IMR-90 (cell line): ENCODE results near the gene SARS2. TPM values are rescaled to one million over a fixed set of nuclear protein-coding genes. Genes with fewer than 3 reads are reported as not detected.

ENCODE experiments used
- ATAC-seq: fragments of 200-7000 bp; cut with Tn5 transposase; 2 replicates; pipeline ENCODE4 v1.9.1; 2020; ENCODE audit warnings: low read depth, mild to moderate bottlenecking, moderate library complexity
- BruUV-seq: library from RNA; stranded (reverse); fragments of 400-500 nt; replicated peaks from 2 replicates; lab custom pipeline; 2021; lab: Mats Ljungman, UMichigan
- CTCF ChIA-PET: fragments of 300-600 bp; formaldehyde crosslinking; extraction: SDS; loops from one replicate; lab custom pipeline; 2021; ENCODE audit warnings: antibody characterized with exemption; lab: Yijun Ruan, JAX
- POLR2A ChIA-PET: fragments of 300-600 bp; sonication (Branson Sonifier 250); formaldehyde crosslinking; loops from one replicate; lab custom pipeline; 2022; ENCODE audit warnings: antibody characterized with exemption; ENCODE audit not compliant: unreplicated experiment; lab: Charles Lee
- DNase-seq: peaks from one replicate; pipeline ENCODE4 v3.0.0; 2013
- H2AFZ ChIP-seq: replicated peaks from 2 replicates; pipeline ENCODE3; 2013; ENCODE audit warnings: low read length, mild to moderate bottlenecking; ENCODE audit not compliant: poor library complexity
- H2AK5ac ChIP-seq: 2 replicates; pipeline ENCODE4 v1.6.1; 2013; ENCODE audit warnings: low read depth, low read length, inconsistent platforms
- H2AK9ac ChIP-seq: replicated peaks from 2 replicates; pipeline ENCODE3; 2013; ENCODE audit warnings: mild to moderate bottlenecking, low read depth, low read length, moderate library complexity; ENCODE audit not compliant: poor library complexity
- H2BK120ac ChIP-seq: 2 replicates; pipeline ENCODE4 v1.6.1; 2013; ENCODE audit warnings: low read depth, low read length, inconsistent platforms
- H2BK15ac ChIP-seq: 3 replicates; pipeline ENCODE4 v1.6.1; 2013; ENCODE audit warnings: low read depth, low read length, inconsistent platforms
- H2BK20ac ChIP-seq: 2 replicates; pipeline ENCODE4 v1.6.1; 2013; ENCODE audit warnings: low read depth, mild to moderate bottlenecking, inconsistent platforms, low read length, moderate library complexity
- H2BK5ac ChIP-seq: 2 replicates; pipeline ENCODE4 v1.6.1; 2013; ENCODE audit warnings: mild to moderate bottlenecking, low read depth, low read length, inconsistent platforms; ENCODE audit not compliant: poor library complexity, severe bottlenecking
- H3K14ac ChIP-seq: replicated peaks from 2 replicates; pipeline ENCODE4 v1.6.1; 2013; ENCODE audit warnings: low read depth, low read length, inconsistent platforms
- H3K18ac ChIP-seq: 2 replicates; pipeline ENCODE4 v1.6.1; 2013; ENCODE audit warnings: low read depth, low read length, control low read depth
- H3K23ac ChIP-seq: 2 replicates; pipeline ENCODE4 v1.6.1; 2013; ENCODE audit warnings: low read depth, low read length, inconsistent platforms
- H3K27ac ChIP-seq: 2 replicates; pipeline ENCODE4 v1.5.1; 2013; ENCODE audit warnings: mild to moderate bottlenecking, control low read depth, low read length; ENCODE audit not compliant: insufficient read depth
- H3K27me3 ChIP-seq: 2 replicates; pipeline ENCODE4 v1.6.1; 2013; ENCODE audit warnings: low read length; ENCODE audit not compliant: control insufficient read depth, insufficient read depth
- H3K36me3 ChIP-seq: 2 replicates; pipeline ENCODE4 v1.6.1; 2013; ENCODE audit warnings: low read length, mixed read lengths; ENCODE audit not compliant: control insufficient read depth, insufficient read depth
- H3K4ac ChIP-seq: 2 replicates; pipeline ENCODE4 v1.6.1; 2013; ENCODE audit warnings: low read depth, low read length, inconsistent platforms
- H3K4me1 ChIP-seq: 2 replicates; pipeline ENCODE4 v1.6.1; 2013; ENCODE audit warnings: low read length, mixed read lengths; ENCODE audit not compliant: control insufficient read depth, insufficient read depth
- H3K4me2 ChIP-seq: 2 replicates; pipeline ENCODE4 v1.6.1; 2013; ENCODE audit warnings: low read depth, mild to moderate bottlenecking, control low read depth, low read length, moderate library complexity
- H3K4me3 ChIP-seq: 2 replicates; pipeline ENCODE4 v1.5.1; 2013; ENCODE audit warnings: low read depth, mild to moderate bottlenecking, control low read depth, low read length, moderate library complexity; ENCODE audit not compliant: insufficient read depth
- H3K56ac ChIP-seq: 2 replicates; pipeline ENCODE4 v1.6.1; 2013; ENCODE audit warnings: low read length, inconsistent platforms; ENCODE audit not compliant: insufficient read depth; ENCODE audit errors: extremely low read depth
- H3K79me1 ChIP-seq, 2 experiments: 2 replicates each; pipeline ENCODE4 v1.6.1; 2013; ENCODE audit warnings: low read length in 2 of 2, inconsistent platforms in 1 of 2, low read depth in 1 of 2
- H3K9ac ChIP-seq: 2 replicates; pipeline ENCODE4 v1.6.1; 2013; ENCODE audit warnings: low read depth, low read length, control low read depth
- H3K9me1 ChIP-seq: 2 replicates; pipeline ENCODE4 v1.6.1; 2013; ENCODE audit warnings: low read length, inconsistent platforms; ENCODE audit not compliant: insufficient read depth
- H3K9me3 ChIP-seq: 2 replicates; pipeline ENCODE4 v1.6.1; 2013; ENCODE audit warnings: low read length; ENCODE audit not compliant: control insufficient read depth, insufficient read depth
- H4K20me1 ChIP-seq: 2 replicates; pipeline ENCODE4 v1.6.1; 2013; ENCODE audit warnings: low read length, inconsistent platforms; ENCODE audit not compliant: insufficient read depth
- H4K5ac ChIP-seq: 2 replicates; pipeline ENCODE4 v1.6.1; 2013; ENCODE audit warnings: mild to moderate bottlenecking, low read depth, low read length, control low read depth
- H4K8ac ChIP-seq, 2 experiments: 2 replicates each; pipeline ENCODE4 v1.6.1; 2013; ENCODE audit warnings: low read depth in 2 of 2, low read length in 2 of 2, control low read depth in 1 of 2, inconsistent platforms in 1 of 2
- H4K91ac ChIP-seq: 2 replicates; pipeline ENCODE4 v1.6.1; 2013; ENCODE audit warnings: low read depth, low read length, inconsistent platforms; ENCODE audit not compliant: insufficient read depth
- BHLHE40 ChIP-seq: fragments of 150-350 bp; IDR thresholded peaks from 2 replicates; pipeline ENCODE4 v1.6.1; 2016; ENCODE audit warnings: mild to moderate bottlenecking, low read depth, low read length
- CEBPB ChIP-seq: IDR thresholded peaks from 2 replicates; pipeline ENCODE4 v1.6.1; 2012; ENCODE audit warnings: low read depth, low read length, improper control_type of control experiment
- CHD1 ChIP-seq: IDR thresholded peaks from 2 replicates; pipeline ENCODE4 v1.6.1; 2012; ENCODE audit warnings: low read depth, low read length, improper control_type of control experiment
- CTCF ChIP-seq: conservative IDR thresholded peaks from 2 replicates; pipeline ENCODE4 v1.5.1; 2012; ENCODE audit warnings: mild to moderate bottlenecking, low read depth, low read length, improper control_type of control experiment
- ELK1 ChIP-seq: fragments of 150-350 bp; IDR thresholded peaks from 2 replicates; pipeline ENCODE4 v1.6.1; 2016; ENCODE audit warnings: low read depth, mild to moderate bottlenecking, low read length, moderate library complexity, borderline replicate concordance
- FOS ChIP-seq: fragments of 150-350 bp; IDR thresholded peaks from 2 replicates; pipeline ENCODE4 v1.6.1; 2016; ENCODE audit warnings: low read depth, low read length
- MAFK ChIP-seq: IDR thresholded peaks from 2 replicates; pipeline ENCODE4 v1.6.1; 2012; ENCODE audit warnings: low read depth, low read length, improper control_type of control experiment
- MAZ ChIP-seq: IDR thresholded peaks from 2 replicates; pipeline ENCODE4 v1.6.1; 2012; ENCODE audit warnings: low read depth, mild to moderate bottlenecking, low read length, improper control_type of control experiment, moderate library complexity, borderline replicate concordance
- MXI1 ChIP-seq: IDR thresholded peaks from 2 replicates; pipeline ENCODE4 v1.6.1; 2012; ENCODE audit warnings: low read depth, mild to moderate bottlenecking, low read length, moderate library complexity, borderline replicate concordance
- NFE2L2 ChIP-seq: fragments of 150-350 bp; IDR thresholded peaks from 2 replicates; pipeline ENCODE4 v1.6.1; 2016; ENCODE audit warnings: low read depth, mild to moderate bottlenecking, low read length
- POLR2A ChIP-seq: IDR thresholded peaks from 2 replicates; pipeline ENCODE4 v1.6.1; 2012; ENCODE audit warnings: mild to moderate bottlenecking, low read depth, low read length
- RAD21 ChIP-seq: IDR thresholded peaks from 2 replicates; pipeline ENCODE4 v1.6.1; 2012; ENCODE audit warnings: low read length, improper control_type of control experiment
- RCOR1 ChIP-seq: IDR thresholded peaks from 2 replicates; pipeline ENCODE4 v1.6.1; 2012; ENCODE audit warnings: mild to moderate bottlenecking, low read length, improper control_type of control experiment; ENCODE audit not compliant: insufficient replicate concordance
- RFX5 ChIP-seq: IDR thresholded peaks from 2 replicates; pipeline ENCODE4 v1.8.0; 2012; ENCODE audit warnings: low read depth, mild to moderate bottlenecking, low read length, moderate library complexity
- SMC3 ChIP-seq: fragments of 150-350 bp; IDR thresholded peaks from 2 replicates; pipeline ENCODE4 v1.6.1; 2016; ENCODE audit warnings: low read depth, mild to moderate bottlenecking, antibody characterized with exemption, low read length, moderate library complexity
- USF2 ChIP-seq: fragments of 150-350 bp; IDR thresholded peaks from 2 replicates; pipeline ENCODE4 v1.6.1; 2017; ENCODE audit warnings: mild to moderate bottlenecking, antibody characterized with exemption, low read length, low read depth
- WGBS, 2 experiments: methylation state at CpG; one replicate each; pipeline versions ENCODE4 v1.1.5 to v1.1.7; 2013; ENCODE audit warnings: missing lambda C conversion rate in 2 of 2; ENCODE audit not compliant: insufficient read length in 1 of 2; ENCODE audit errors: extremely low coverage in 2 of 2; 5-methylcytosine and 5-hydroxymethylcytosine counted together
- dilution Hi-C: fragments of 300-500 bp; cut with HindIII; formaldehyde crosslinking; loops from one replicate; pipeline ENCODE4 v1.14.3; 2018; ENCODE audit warnings: low sequenced_read_pairs; ENCODE audit not compliant: unreplicated experiment
- in situ Hi-C: fragments of 300-500 bp; cut with MboI; formaldehyde crosslinking; loops from 3 replicates; pipeline ENCODE4 v1.14.3; 2019; ENCODE audit warnings: low sequenced_read_pairs, inconsistent platforms, mixed read lengths
- intact Hi-C: fragments of 100-400 bp; cut with micrococcal nuclease; formaldehyde crosslinking; loops from 2 replicates; pipeline ENCODE4 v1.10.0; 2022
- polyA plus RNA-seq, 3 experiments: library from polyadenylated mRNA; depleted of rRNA; stranded (reverse); fragments of >200 nt; gene quantifications; 2 replicates each; pipeline ENCODE4 v1.2.3, GENCODE V29; 2012; ENCODE audit warnings: low replicate concordance in 1 of 3
- total RNA-seq: library from RNA; depleted of rRNA; stranded (reverse); fragments of >200 nt; gene quantifications from 2 replicates; pipeline ENCODE4 v1.2.3, GENCODE V29; 2012

Gene SARS2
- total and polyA plus RNA-seq, 2 of the 4 experiments (the other 2 are of a cell fraction) = 10.8 to 33.4 TPM

GRCh38 chr19:38928391-38929001 is 2.1 kb downstream of the SARS2 start:
- BruUV-seq = no TSS peak
- H2AK9ac ChIP-seq = no peak overlapping the region
- ATAC-seq (no peak), DNase-seq (no peak)
- no peak overlapping the region for H3K14ac ChIP-seq
- H3K23ac ChIP-seq = no peak overlapping the region
- ChIA-PET CTCF (no interaction called here), POLR2A (no interaction called here)
- no peaks in the 10 kb centered on the region for H3K4me1 ChIP-seq
- H3K27me3 ChIP-seq = no peaks in the 10 kb centered on the region
- no peaks in the 10 kb centered on the region for H3K9me3 ChIP-seq
- no CpG with 5 or more reads among the region's 4 CpGs for WGBS, 2 experiments
- peaks cover 21% of the 10 kb centered on the region for H3K36me3 ChIP-seq
- H3K9ac ChIP-seq = no peak overlapping the region
- H3K4ac ChIP-seq = no peak overlapping the region
- H3K4me3 ChIP-seq = no peak overlapping the region
- in situ Hi-C loops = loop anchor here (10.0 to 25.0 kb wide), 2 partner anchors 304 to 516 kb away; partner anchors contain the start of gene FAM98C
- intact Hi-C loops = no loop called here
- H3K56ac ChIP-seq = no peak overlapping the region
- no peak overlapping the region for H4K8ac ChIP-seq
- no peak overlapping the region for H2AFZ ChIP-seq
- dilution Hi-C loops = no loop called here
- H4K5ac ChIP-seq = no peak overlapping the region
- no peak overlapping the region for H3K4me2 ChIP-seq
- H4K20me1 ChIP-seq = no peaks in the 10 kb centered on the region; the same call in 1 of the 2 replicates
- H2BK20ac ChIP-seq = no peak overlapping the region
- TF ChIP-seq CEBPB (no peak), FOS (no peak), MAFK (no peak), MAZ (no peak), RCOR1 (no peak), CHD1 (no peak), BHLHE40 (no peak), NFE2L2 (no peak), RAD21 (no peak), RFX5 (no peak), ELK1 (no peak), MXI1 (no peak), USF2 (no peak), POLR2A (no peak), CTCF (no peak), SMC3 (no peak)
- no peak overlapping the region for H3K27ac ChIP-seq
- no peak overlapping the region for H2BK15ac ChIP-seq
- no peak overlapping the region for H2BK120ac ChIP-seq
- H3K79me1 ChIP-seq = peaks cover 23 to 43% of the 10 kb centered on the region in 2 experiments; a peak in 3 of 4 replicates
- H2AK5ac ChIP-seq = no peak overlapping the region
- H4K91ac ChIP-seq = no peak overlapping the region
- H3K18ac ChIP-seq = no peak overlapping the region
- peaks cover 3% of the 10 kb centered on the region; the same call in 1 of the 2 replicates for H3K9me1 ChIP-seq
- no peak overlapping the region for H2BK5ac ChIP-seq
